Osteoblast (primary cell): ENCODE measurements around the gene DEDD2. TPM values are rescaled to one million over a fixed set of nuclear protein-coding genes. Genes with fewer than 3 reads are reported as not detected.

Source experiments
- DNase-seq: peaks from one replicate; pipeline ENCODE4 v3.0.0; 2011; ENCODE audit warnings: low spot score, mixed read lengths; ENCODE audit not compliant: insufficient read length; ENCODE audit errors: missing footprints
- H2AFZ ChIP-seq: 2 replicates; pipeline ENCODE4 v1.6.0; 2011; ENCODE audit warnings: mild to moderate bottlenecking, low read length
- H3K27ac ChIP-seq: 2 replicates; pipeline ENCODE4 v1.5.1; 2011; ENCODE audit warnings: mild to moderate bottlenecking, low read depth, low read length, moderate library complexity
- H3K27me3 ChIP-seq: 2 replicates; pipeline ENCODE4 v1.6.0; 2012; ENCODE audit warnings: mild to moderate bottlenecking, control low read depth, inconsistent platforms, low read length, moderate library complexity; ENCODE audit not compliant: insufficient read depth
- H3K36me3 ChIP-seq: 2 replicates; pipeline ENCODE4 v1.5.1; 2011; ENCODE audit warnings: mild to moderate bottlenecking, low read length, control low read depth, moderate library complexity; ENCODE audit not compliant: insufficient read depth
- H3K4me1 ChIP-seq: 2 replicates; pipeline ENCODE4 v1.5.1; 2011; ENCODE audit warnings: mild to moderate bottlenecking, low read length, control low read depth, moderate library complexity; ENCODE audit not compliant: insufficient read depth
- H3K4me2 ChIP-seq: 2 replicates; pipeline ENCODE4 v1.6.0; 2011; ENCODE audit warnings: mild to moderate bottlenecking, low read length; ENCODE audit not compliant: insufficient read depth
- H3K4me3 ChIP-seq: fragments of 200-600 bp; sonication (generic); 3 replicates; pipeline ENCODE4 v1.5.1; 2012; ENCODE audit warnings: mild to moderate bottlenecking, low read length, inconsistent platforms; ENCODE audit not compliant: insufficient read depth
- H3K79me2 ChIP-seq: 2 replicates; pipeline ENCODE4 v1.6.0; 2012; ENCODE audit warnings: mild to moderate bottlenecking, low read length, control low read depth, inconsistent platforms; ENCODE audit not compliant: insufficient read depth
- H3K9me3 ChIP-seq: 2 replicates; pipeline ENCODE4 v1.5.1; 2011; ENCODE audit warnings: low read depth, low read length, control low read depth
- H4K20me1 ChIP-seq: 2 replicates; pipeline ENCODE4 v1.6.0; 2012; ENCODE audit warnings: mild to moderate bottlenecking, low read length, control low read depth; ENCODE audit not compliant: insufficient read depth
- CTCF ChIP-seq: IDR thresholded peaks from 2 replicates; pipeline ENCODE4 v1.5.1; 2011; ENCODE audit warnings: mild to moderate bottlenecking, low read depth, low read length, moderate library complexity; ENCODE audit errors: extremely low read depth
- total RNA-seq: library from RNA; depleted of rRNA; stranded (reverse); fragments of >200 nt; gene quantifications from 2 replicates; pipeline ENCODE4 v1.2.3, GENCODE V29; 2012

DEDD2 gene
- total RNA-seq, 1 donor: 19.9 TPM

- Histone ChIP-seq H3K4me1 (peaks cover 4% of the 10 kb centered on the region), H3K79me2 (peaks cover 64% of the 10 kb centered on the region), H3K36me3 (peaks cover 83% of the 10 kb centered on the region), H2AFZ (no peak overlapping the region), H3K4me3 (no peak overlapping the region), H3K27ac (peak overlapping the region; percentile 28), H3K9me3 (no peaks in the 10 kb centered on the region), H3K27me3 (no peaks in the 10 kb centered on the region), H4K20me1 (peaks cover 48% of the 10 kb centered on the region), H3K4me2 (no peak overlapping the region)
- DNase-seq: peak; percentile 57
- no peak for TF ChIP-seq CTCF
These were observed 11.9 kb upstream of the DEDD2 start for GRCh38 chr19:42229301-42229854.

- H3K4me2 ChIP-seq: no peak overlapping the region
- peak; percentile 73 for DNase-seq
- H3K79me2 ChIP-seq: peaks cover 61% of the 10 kb centered on the region
- H4K20me1 ChIP-seq: peaks cover 45% of the 10 kb centered on the region
- no peak overlapping the region for H2AFZ ChIP-seq
- H3K4me1 ChIP-seq: peaks cover 4% of the 10 kb centered on the region
- H3K27me3 ChIP-seq: no peaks in the 10 kb centered on the region
- TF ChIP-seq CTCF: no peak
- no peak overlapping the region for H3K27ac ChIP-seq
- H3K9me3 ChIP-seq: no peaks in the 10 kb centered on the region
- peaks cover 81% of the 10 kb centered on the region for H3K36me3 ChIP-seq
- H3K4me3 ChIP-seq: no peak overlapping the region
These were observed 11.2 kb upstream of the DEDD2 start for GRCh38 chr19:42228641-42229040.

GRCh38 chr19:42226886-42227285 is 9.4 kb upstream of the DEDD2 start:
- H3K27ac ChIP-seq: no peak overlapping the region
- H4K20me1 ChIP-seq: peaks cover 42% of the 10 kb centered on the region
- no peak for TF ChIP-seq CTCF
- H3K4me3 ChIP-seq: no peak overlapping the region
- H2AFZ ChIP-seq: no peak overlapping the region
- H3K36me3 ChIP-seq: peaks cover 71% of the 10 kb centered on the region
- H3K27me3 ChIP-seq: no peaks in the 10 kb centered on the region
- H3K9me3 ChIP-seq: no peaks in the 10 kb centered on the region
- peaks cover 4% of the 10 kb centered on the region for H3K4me1 ChIP-seq
- no peak overlapping the region for H3K4me2 ChIP-seq
- peaks cover 71% of the 10 kb centered on the region for H3K79me2 ChIP-seq
- peak; percentile 88 for DNase-seq

- no peak overlapping the region for H3K4me2 ChIP-seq
- no peaks in the 10 kb centered on the region for H3K27me3 ChIP-seq
- peaks cover 81% of the 10 kb centered on the region for H3K79me2 ChIP-seq
- H4K20me1 ChIP-seq: peaks cover 40% of the 10 kb centered on the region
- peak; percentile 49 for DNase-seq
- no peak overlapping the region for H3K27ac ChIP-seq
- H3K9me3 ChIP-seq: no peaks in the 10 kb centered on the region
- no peak overlapping the region for H3K4me3 ChIP-seq
- no peak overlapping the region for H2AFZ ChIP-seq
- no peak for TF ChIP-seq CTCF
- peaks cover 14% of the 10 kb centered on the region for H3K4me1 ChIP-seq
- peaks cover 64% of the 10 kb centered on the region for H3K36me3 ChIP-seq
These were observed 8.3 kb upstream of the DEDD2 start for GRCh38 chr19:42225718-42226292.
